K562 (cell line): ENCODE measurements around the gene RIPOR1. TPM values are rescaled to one million over a fixed set of nuclear protein-coding genes. Genes with fewer than 3 reads are reported as not detected.

ENCODE experiments used
- ATAC-seq: fragments of 200-7000 bp; cut with Tn5 transposase; 3 replicates; pipeline ENCODE4 v1.9.1; 2020; ENCODE audit warnings: moderate library complexity
- BruUV-seq: library from RNA; stranded (reverse); fragments of 400-500 nt; replicated peaks from 2 replicates; lab custom pipeline; 2021; lab: Mats Ljungman, UMichigan
- CTCF ChIA-PET: fragments of 300-600 bp; formaldehyde crosslinking; extraction: SDS; loops from one replicate; lab custom pipeline; 2021; ENCODE audit warnings: low intra/inter-chr PET ratio; lab: Yijun Ruan, JAX
- POLR2A ChIA-PET: fragments of 300-600, 350-650 bp; sonication (Branson Sonifier 250); formaldehyde crosslinking; extraction: SDS; loops from one replicate; lab custom pipeline; 2021; ENCODE audit warnings: antibody characterized with exemption, inconsistent platforms; lab: Yijun Ruan, JAX
- DNase-seq, 4 experiments: peaks; one replicate each; pipeline versions ENCODE4 v3.0.0 to v3.0.0-alpha.2; 2011 to 2018; ENCODE audit warnings: low spot score in 3 of 4, mixed read lengths in 3 of 4; ENCODE audit errors: extremely low read depth in 1 of 4
- FAIRE-seq: peaks from 2 replicates; lab custom pipeline; 2011; peaks lifted over from hg19 to GRCh38; lab: Jason Lieb, UNC
- H2AFZ ChIP-seq: 2 replicates; pipeline ENCODE4 v1.6.0; 2011; ENCODE audit warnings: low read depth, low read length, control low read depth, inconsistent platforms
- H3K27ac ChIP-seq: fragments of 200-600 bp; 3 replicates; pipeline ENCODE4 v1.8.0; 2011; ENCODE audit warnings: low read depth, mild to moderate bottlenecking, control low read depth, inconsistent platforms, low read length, moderate library complexity, mixed read lengths; ENCODE audit errors: extremely low read depth
- H3K27me3 ChIP-seq, 2 experiments: fragments of 300-600 bp in 1 of 2; 2 replicates in 1 of 2; 3 replicates in 1 of 2; pipeline versions ENCODE4 v1.6.0 to v1.8.0; 2011; ENCODE audit warnings: inconsistent platforms in 2 of 2, low read length in 2 of 2, mild to moderate bottlenecking in 1 of 2, mixed read lengths in 1 of 2, moderate library complexity in 1 of 2; ENCODE audit not compliant: control insufficient read depth in 2 of 2, insufficient read depth in 2 of 2
- H3K36me3 ChIP-seq: fragments of 300-600 bp; 3 replicates; pipeline ENCODE4 v1.8.0; 2011; ENCODE audit warnings: mild to moderate bottlenecking, low read length, inconsistent platforms; ENCODE audit not compliant: control insufficient read depth, insufficient read depth
- H3K4me1 ChIP-seq, 2 experiments: fragments of 200-600 bp in 1 of 2; replicated peaks in 1 of 2; 2 replicates in 1 of 2; 3 replicates in 1 of 2; pipeline versions ENCODE4 v1.5.1 to v1.8.0; 2011; ENCODE audit warnings: inconsistent platforms in 2 of 2, low read length in 2 of 2, mild to moderate bottlenecking in 1 of 2, mixed read lengths in 1 of 2, moderate library complexity in 1 of 2; ENCODE audit not compliant: control insufficient read depth in 2 of 2, insufficient read depth in 2 of 2
- H3K4me2 ChIP-seq: 2 replicates; pipeline ENCODE4 v1.6.1; 2011; ENCODE audit warnings: low read length, control low read depth, inconsistent platforms, mixed read lengths; ENCODE audit not compliant: insufficient read depth
- H3K4me3 ChIP-seq: fragments of 200-600 bp; sonication (generic), shearing (Covaris generic); 2 replicates; pipeline ENCODE4 v1.5.1; 2016; ENCODE audit warnings: control low read depth, inconsistent platforms
- H3K79me2 ChIP-seq: fragments of 200-600 bp; 3 replicates; pipeline ENCODE4 v1.8.0; 2011; ENCODE audit warnings: low read length, inconsistent platforms; ENCODE audit not compliant: control insufficient read depth, insufficient read depth
- H3K9ac ChIP-seq, 2 experiments: 2 replicates each; pipeline versions ENCODE4 v1.6.0 to v1.6.1; 2011; ENCODE audit warnings: low read depth in 2 of 2, low read length in 2 of 2, control low read depth in 1 of 2, inconsistent platforms in 1 of 2, mild to moderate bottlenecking in 1 of 2, mixed read lengths in 1 of 2; ENCODE audit not compliant: insufficient read depth in 1 of 2
- H3K9me1 ChIP-seq: one replicate; pipeline ENCODE4 v1.6.0; 2011; ENCODE audit warnings: inconsistent platforms, mild to moderate bottlenecking, low read length, moderate library complexity; ENCODE audit not compliant: control insufficient read depth, insufficient read depth
- H3K9me3 ChIP-seq: replicated peaks from 2 replicates; pipeline ENCODE4 v1.5.1; 2011; ENCODE audit warnings: low read depth, low read length, inconsistent platforms; ENCODE audit not compliant: control insufficient read depth, insufficient read depth
- H4K20me1 ChIP-seq: replicated peaks from 2 replicates; pipeline ENCODE4 v1.6.1; 2011; ENCODE audit warnings: low read length, inconsistent platforms, mixed read lengths; ENCODE audit not compliant: control insufficient read depth, insufficient read depth
- NKRF ChIP-seq: fragments of 450-650 bp; IDR thresholded peaks from 2 replicates; pipeline ENCODE4 v1.6.1; 2016; ENCODE audit warnings: borderline replicate concordance
- SPI1 ChIP-seq: IDR thresholded peaks from 2 replicates; pipeline ENCODE4 v1.6.1; 2011; ENCODE audit warnings: low read depth, low read length, control low read depth, borderline replicate concordance
- ZNF184 ChIP-seq: sonication (generic); formaldehyde crosslinking; IDR thresholded peaks from 2 replicates; pipeline ENCODE4 v1.5.0; 2020; ENCODE audit warnings: missing genetic modification reagents
- whole genome bisulfite sequencing: fragments of 100-300 bp; shearing (Covaris generic); methylation state at CpG from one replicate; pipeline ENCODE4 v1.1.6; 2016; ENCODE audit warnings: low coverage, mixed read lengths; ENCODE audit not compliant: insufficient coverage; ENCODE audit errors: missing lambda C conversion rate; 5-methylcytosine and 5-hydroxymethylcytosine counted together
- in situ Hi-C: fragments of 300-500 bp; cut with MboI; formaldehyde crosslinking; loops from 4 replicates; pipeline ENCODE4 v1.15.0; 2018; ENCODE audit warnings: inconsistent platforms, mixed read lengths
- intact Hi-C: fragments of 100-400 bp; cut with micrococcal nuclease; formaldehyde crosslinking; loops from 2 replicates; pipeline ENCODE4 v1.14.2; 2022
- polyA plus RNA-seq, 8 experiments: library from polyadenylated mRNA; depleted of rRNA in 4 of 8; stranded (reverse) in 5 of 8; unstranded in 3 of 8; fragments of >200 nt; fragmentation: Nextera tagmentation in 2 of 8; fragmentation: Illumina TruSeq in 1 of 8; extraction: Ambion mirVana in 2 of 8; extraction: Trizol in 1 of 8; gene quantifications; 2 replicates each; pipeline versions ENCODE4 v1.2.1 to v1.2.3, GENCODE V29; 2011 to 2014; ENCODE audit warnings: inconsistent platforms in 1 of 8, missing spikeins in 1 of 8
- total RNA-seq, 7 experiments: library from RNA; depleted of rRNA in 6 of 7; stranded (reverse); fragments of >200 nt in 6 of 7; fragmentation: Illumina TruSeq in 2 of 7; extraction: Trizol in 2 of 7; gene quantifications; 2 replicates each; pipeline versions ENCODE4 v1.2.1 to v1.2.3, GENCODE V29; 2011 to 2021; ENCODE audit warnings: low replicate concordance in 1 of 7

The RIPOR1 gene
- total and polyA plus RNA-seq, 9 of the 15 experiments (the other 6 are each of a cell fraction or from before 2014, with no cell fraction given): 0.36 to 31.1 (median 3.0) TPM

GRCh38 chr16:67548265-67549126 lies 19.9 kb downstream of the RIPOR1 start:
- Histone ChIP-seq H3K79me2 (no peaks in the 10 kb centered on the region), H3K9ac (peak overlapping the region in 1 of 2 experiments; percentile 77; a peak in 2 of 4 replicates), H3K27ac (no peak overlapping the region), H2AFZ (no peak overlapping the region), H3K4me3 (no peak overlapping the region), H3K36me3 (peaks cover 29% of the 10 kb centered on the region; the same call in 1 of the 3 replicates), H3K9me1 (no peaks in the 10 kb centered on the region), H3K9me3 (no peaks in the 10 kb centered on the region), H4K20me1 (peaks cover 3% of the 10 kb centered on the region; the same call in 1 of the 2 replicates), H3K4me2 (no peak overlapping the region), H3K4me1 (peaks cover 0 to 23% of the 10 kb centered on the region in 2 experiments; a peak in 2 of 5 replicates), H3K27me3 (no peaks in the 10 kb centered on the region)
- in situ Hi-C loops: no loop called here
- WGBS: 70% methylated on average over 4 of the region's 4 CpGs
- ChIA-PET POLR2A (interaction anchor here (0.6 to 3.7 kb wide), 2 partner anchors 13 to 302 kb away, joined by 3 to 24 read pairs; partner anchors contain the start of gene CTCF), CTCF (interaction anchor here (3.5 kb wide), 1 partner anchor 96 kb away, joined by 32 read pairs; the partner anchor contains the start of gene CARMIL2)
- BruUV-seq: no TSS peak
- no peak for FAIRE-seq
- DNase-seq: no peak
- no peak for TF ChIP-seq NKRF
- no peak for TF ChIP-seq ZNF184 (CRISPR knock-in tag)
- TF ChIP-seq SPI1: 0 out of 2 replicates have a peak, but pooled peaks have one; percentile 20
- no peak for ATAC-seq
- intact Hi-C loops: no loop called here
